CD4-positive, CD25-positive, alpha-beta regulatory T cell (primary cell): ENCODE data around the gene MTHFD1L. TPM values are rescaled to one million over a fixed set of nuclear protein-coding genes. Genes with fewer than 3 reads are reported as not detected.
"Not testable (repeated sequence)": the region's sequence is repeated elsewhere in the genome, so short reads cannot be mapped to it uniquely, and the experiment has no call there.

Source experiments
- ATAC-seq, 2 donors: fragments of 150-1000 bp; cut with Tn5 transposase; one replicate each; pipeline ENCODE4 v1.10.0; 2021; ENCODE audit warnings: low read depth in 2 of 2, moderate number of reproducible peaks in 2 of 2, moderate library complexity in 1 of 2
- DNase-seq, 3 donors: peaks; one replicate each; pipeline versions ENCODE4 v3.0.0 to v3.0.0-alpha.2; 2012 to 2022; ENCODE audit warnings: mixed read lengths in 1 of 3
- H3K27ac ChIP-seq: one replicate; pipeline ENCODE4 v1.7.0; 2013; ENCODE audit warnings: mild to moderate bottlenecking, low read length; ENCODE audit not compliant: insufficient read depth, poor library complexity, severe bottlenecking
- H3K27me3 ChIP-seq: one replicate; pipeline ENCODE4 v1.7.0; 2013; ENCODE audit warnings: low read length; ENCODE audit not compliant: control insufficient read depth, insufficient read depth
- H3K36me3 ChIP-seq: one replicate; pipeline ENCODE4 v1.7.0; 2013; ENCODE audit warnings: mild to moderate bottlenecking, low read length, moderate library complexity; ENCODE audit not compliant: control insufficient read depth, insufficient read depth
- H3K4me1 ChIP-seq: 2 replicates; pipeline ENCODE4 v1.7.0; 2013; ENCODE audit warnings: mild to moderate bottlenecking, low read length; ENCODE audit not compliant: insufficient read depth, control insufficient read depth, poor library complexity, severe bottlenecking
- H3K4me3 ChIP-seq: one replicate; pipeline ENCODE4 v1.7.0; 2013; ENCODE audit warnings: low read depth, mild to moderate bottlenecking, low read length, moderate library complexity
- H3K9me3 ChIP-seq, 2 experiments: 1 replicate in 1 of 2; 2 replicates in 1 of 2; pipeline ENCODE4 v1.7.0; 2013; ENCODE audit warnings: low read length in 2 of 2, mild to moderate bottlenecking in 1 of 2, moderate library complexity in 1 of 2; ENCODE audit not compliant: control insufficient read depth in 2 of 2
- H3K27ac Mint-ChIP-seq, 3 donors: one replicate each; pipeline ENCODE4 v1.8.0; 2020 to 2022; ENCODE audit warnings: mild to moderate bottlenecking in 3 of 3, mixed read lengths in 3 of 3, moderate library complexity in 2 of 3
- H3K27me3 Mint-ChIP-seq: one replicate; pipeline ENCODE4 v1.8.0; 2022; ENCODE audit warnings: mild to moderate bottlenecking, mixed read lengths
- H3K36me3 Mint-ChIP-seq: one replicate; pipeline ENCODE4 v1.8.0; 2020; ENCODE audit warnings: mixed read lengths
- H3K4me1 Mint-ChIP-seq, 4 donors: one replicate each; pipeline ENCODE4 v1.8.0; 2020 to 2022; ENCODE audit warnings: mixed read lengths in 4 of 4, mild to moderate bottlenecking in 1 of 4
- H3K4me3 Mint-ChIP-seq, 4 donors: one replicate each; pipeline ENCODE4 v1.8.0; 2020 to 2022; ENCODE audit warnings: mild to moderate bottlenecking in 4 of 4, mixed read lengths in 4 of 4, moderate library complexity in 3 of 4
- H3K9me3 Mint-ChIP-seq, 7 donors: one replicate each; pipeline ENCODE4 v1.8.0; 2020 to 2022; ENCODE audit warnings: mixed read lengths in 7 of 7, mild to moderate bottlenecking in 3 of 7, moderate library complexity in 2 of 7
- polyA plus RNA-seq, 4 donors: library from polyadenylated mRNA; unstranded; fragments of 300-500 nt; fragmentation: Illumina TruSeq; gene quantifications; one replicate each; pipeline ENCODE4 v1.2.3, GENCODE V29; 2021
- total RNA-seq: library from RNA; stranded (reverse); gene quantifications from one replicate; pipeline ENCODE4 v1.2.3, GENCODE V29; 2022

Gene MTHFD1L
- total RNA-seq (11.1 TPM), polyA plus RNA-seq (1 to 10 TPM; 2.0 to 4.3 (median 3.2) TPM)

DNA sequence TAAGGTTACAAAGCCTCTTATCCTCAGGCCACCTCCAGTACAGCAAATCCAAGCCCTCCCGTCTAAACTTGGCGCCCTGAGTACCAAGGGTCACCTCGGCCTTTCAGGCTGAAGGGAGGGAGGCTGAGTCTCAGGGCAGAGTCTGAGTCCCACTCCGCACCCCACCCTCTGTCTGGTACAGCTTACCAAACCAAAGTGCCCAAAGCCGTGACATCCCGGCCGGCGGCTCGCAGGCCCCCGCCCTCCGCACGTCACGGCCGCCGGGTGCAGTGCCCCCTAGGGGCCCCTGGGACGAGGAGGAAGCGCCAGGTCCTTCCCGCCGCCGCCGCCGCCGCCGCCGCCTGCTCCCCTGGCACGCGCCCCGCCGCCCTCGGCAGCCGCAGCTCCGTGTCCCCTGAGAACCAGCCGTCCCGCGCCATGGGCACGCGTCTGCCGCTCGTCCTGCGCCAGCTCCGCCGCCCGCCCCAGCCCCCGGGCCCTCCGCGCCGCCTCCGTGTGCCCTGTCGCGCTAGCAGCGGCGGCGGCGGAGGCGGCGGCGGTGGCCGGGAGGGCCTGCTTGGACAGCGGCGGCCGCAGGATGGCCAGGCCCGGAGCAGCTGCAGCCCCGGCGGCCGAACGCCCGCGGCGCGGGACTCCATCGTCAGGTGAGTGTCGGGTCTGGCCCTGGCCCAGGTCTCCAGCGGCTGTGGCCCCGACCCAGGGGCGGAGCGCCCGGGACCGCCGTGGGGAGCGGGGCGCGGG, at the start of gene MTHFD1L:
Gene MTHFD1L (plus strand): TSS at position 297 of the 741 bp plus-strand sequence. CDS start 121 bp downstream, at position 418.
- H3K27ac ChIP-seq, result peak within 1 kb of the TSS; percentile 51
- peaks cover 0 to 3% (median 0%) of the 10 kb centered on the region in 7 donors for H3K9me3 Mint-ChIP-seq
- DNase-seq (peak; percentile 44 to 82 (median 50)), ATAC-seq (peak; percentile 63 to 67)
- H3K4me3 Mint-ChIP-seq, result peak within 1 kb of the TSS; percentile 88 to 98 (median 92)
- H3K27me3 Mint-ChIP-seq, result peaks cover 7% of the 10 kb centered on the region
- peak within 1 kb of the TSS; percentile 73 for H3K4me3 ChIP-seq
- H3K27me3 ChIP-seq, result no peaks in the 10 kb centered on the region
- H3K9me3 ChIP-seq, result no peaks in the 10 kb centered on the region
- H3K4me1 Mint-ChIP-seq, result peaks cover 4 to 15% (median 5%) of the 10 kb centered on the region in 4 donors
- H3K36me3 Mint-ChIP-seq, result no peaks in the 10 kb centered on the region
- no peaks in the 10 kb centered on the region for H3K36me3 ChIP-seq
- H3K4me1 ChIP-seq, result peaks cover 12% of the 10 kb centered on the region
- H3K27ac Mint-ChIP-seq, result peak within 1 kb of the TSS in 2 of 3 donors; percentile 42 to 59

DNA sequence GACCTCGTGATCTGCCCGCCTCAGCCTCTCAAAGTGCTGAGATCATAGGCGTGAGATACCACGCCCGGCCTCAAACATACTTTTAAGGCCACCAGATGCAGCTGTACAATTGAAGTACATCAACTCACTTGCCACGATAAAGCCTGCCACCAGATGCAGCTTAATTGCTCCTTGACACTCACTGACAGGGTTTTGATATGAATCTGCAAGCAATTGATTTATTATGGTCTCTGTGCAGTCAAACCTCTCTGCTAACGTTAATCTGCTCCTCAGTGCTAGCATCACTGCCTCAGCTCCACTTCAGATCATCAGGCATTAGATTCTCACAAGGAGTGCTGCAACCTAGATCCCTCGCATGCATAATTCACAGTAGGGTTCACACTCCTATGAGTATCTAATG, 48.9 kb upstream of the MTHFD1L start:
- not testable (repeated sequence) for H3K4me1 ChIP-seq, H3K27ac Mint-ChIP-seq, H3K4me3 ChIP-seq, ATAC-seq, H3K9me3 ChIP-seq, H3K4me3 Mint-ChIP-seq, H3K36me3 Mint-ChIP-seq, H3K27me3 ChIP-seq, H3K27ac ChIP-seq, H3K4me1 Mint-ChIP-seq, H3K36me3 ChIP-seq, DNase-seq, H3K9me3 Mint-ChIP-seq, H3K27me3 Mint-ChIP-seq

DNA sequence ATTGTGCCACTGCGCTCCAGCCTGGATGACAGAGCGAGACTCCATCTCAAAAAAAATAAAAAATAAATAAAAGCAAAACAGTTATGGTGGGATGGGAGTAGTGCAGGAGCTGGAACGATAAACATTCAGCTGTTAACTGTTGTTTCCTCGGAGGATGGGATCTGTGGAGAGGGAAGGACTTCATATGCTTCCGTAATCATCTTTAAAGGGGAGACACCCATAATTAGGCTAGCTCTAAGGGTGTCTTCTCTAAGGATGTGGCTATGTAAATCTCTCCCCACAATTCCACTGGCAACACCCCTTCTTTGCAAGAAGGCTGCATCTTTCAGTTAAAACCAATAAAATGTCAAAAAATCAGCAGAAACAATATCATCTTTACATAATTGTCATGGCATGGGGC, 42.6 kb upstream of the MTHFD1L start:
- Mint-ChIP-seq H3K4me3 (no peak overlapping the region), H3K27me3 (no peaks in the 10 kb centered on the region), H3K27ac (no peak overlapping the region), H3K4me1 (no peaks in the 10 kb centered on the region), H3K9me3 (peaks cover 0 to 2% (median 0%) of the 10 kb centered on the region in 7 donors), H3K36me3 (no peaks in the 10 kb centered on the region)
- ATAC-seq, result no peak
- Histone ChIP-seq H3K27ac (no peak overlapping the region), H3K27me3 (no peaks in the 10 kb centered on the region), H3K9me3 (no peaks in the 10 kb centered on the region), H3K36me3 (no peaks in the 10 kb centered on the region), H3K4me3 (no peak overlapping the region), H3K4me1 (no peaks in the 10 kb centered on the region)
- no peak for DNase-seq

DNA sequence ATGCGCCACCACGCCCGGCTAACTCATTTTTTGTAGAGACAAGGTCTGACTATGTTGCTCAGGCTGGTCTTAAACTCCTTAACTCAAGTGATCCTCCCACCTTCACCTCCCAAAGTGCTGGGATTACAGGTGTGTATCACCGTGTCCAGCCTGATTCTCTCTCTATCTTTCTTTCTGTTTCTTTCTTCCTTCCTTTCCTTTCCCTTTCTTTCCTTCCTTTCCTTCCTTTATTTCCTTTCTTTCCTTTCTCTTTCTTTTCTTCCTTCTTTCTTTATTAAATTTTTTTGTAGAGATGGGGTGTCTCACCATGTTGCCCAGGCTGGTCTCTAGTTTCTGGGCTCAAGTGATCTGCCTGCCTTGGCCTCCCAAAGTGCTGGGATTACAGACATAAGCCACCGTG, 38.7 kb upstream of the MTHFD1L start:
- Mint-ChIP-seq H3K27ac (no peak overlapping the region), H3K9me3 (peaks cover 0 to 2% (median 0%) of the 10 kb centered on the region in 7 donors), H3K27me3 (no peaks in the 10 kb centered on the region), H3K4me3 (no peak overlapping the region), H3K36me3 (no peaks in the 10 kb centered on the region), H3K4me1 (no peaks in the 10 kb centered on the region)
- H3K27me3 ChIP-seq, result no peaks in the 10 kb centered on the region
- no peak for ATAC-seq
- DNase-seq, result no peak
- no peak overlapping the region for H3K4me3 ChIP-seq
- H3K9me3 ChIP-seq, result no peaks in the 10 kb centered on the region
- peaks cover 5% of the 10 kb centered on the region for H3K36me3 ChIP-seq
- no peaks in the 10 kb centered on the region for H3K4me1 ChIP-seq
- no peak overlapping the region for H3K27ac ChIP-seq

DNA sequence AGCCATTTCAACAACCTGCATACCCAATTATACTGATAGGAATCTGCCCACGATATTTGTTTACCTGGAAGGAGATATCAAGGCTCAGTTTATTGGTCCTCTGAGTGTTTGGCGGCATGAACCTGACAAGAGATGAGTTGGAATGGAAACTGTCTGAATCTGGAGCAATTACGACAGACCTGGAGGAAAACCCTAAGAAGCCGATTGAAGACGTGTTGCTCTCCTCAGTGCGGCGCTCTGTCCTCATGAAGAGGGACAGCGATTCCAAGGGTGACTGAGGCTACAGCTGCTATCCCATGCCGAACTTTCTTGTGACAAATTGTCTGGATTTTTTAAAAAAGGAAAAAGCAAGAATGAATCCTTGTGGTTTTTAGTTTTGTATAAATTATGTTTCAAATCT, 37.4 kb upstream of the MTHFD1L start:
- H3K4me3 ChIP-seq, ATAC-seq, H3K4me1 Mint-ChIP-seq, H3K9me3 Mint-ChIP-seq, H3K4me3 Mint-ChIP-seq, H3K27ac ChIP-seq, DNase-seq, H3K36me3 ChIP-seq, H3K4me1 ChIP-seq, H3K9me3 ChIP-seq, H3K27me3 ChIP-seq, H3K27me3 Mint-ChIP-seq, H3K27ac Mint-ChIP-seq, H3K36me3 Mint-ChIP-seq: not testable (repeated sequence)

DNA sequence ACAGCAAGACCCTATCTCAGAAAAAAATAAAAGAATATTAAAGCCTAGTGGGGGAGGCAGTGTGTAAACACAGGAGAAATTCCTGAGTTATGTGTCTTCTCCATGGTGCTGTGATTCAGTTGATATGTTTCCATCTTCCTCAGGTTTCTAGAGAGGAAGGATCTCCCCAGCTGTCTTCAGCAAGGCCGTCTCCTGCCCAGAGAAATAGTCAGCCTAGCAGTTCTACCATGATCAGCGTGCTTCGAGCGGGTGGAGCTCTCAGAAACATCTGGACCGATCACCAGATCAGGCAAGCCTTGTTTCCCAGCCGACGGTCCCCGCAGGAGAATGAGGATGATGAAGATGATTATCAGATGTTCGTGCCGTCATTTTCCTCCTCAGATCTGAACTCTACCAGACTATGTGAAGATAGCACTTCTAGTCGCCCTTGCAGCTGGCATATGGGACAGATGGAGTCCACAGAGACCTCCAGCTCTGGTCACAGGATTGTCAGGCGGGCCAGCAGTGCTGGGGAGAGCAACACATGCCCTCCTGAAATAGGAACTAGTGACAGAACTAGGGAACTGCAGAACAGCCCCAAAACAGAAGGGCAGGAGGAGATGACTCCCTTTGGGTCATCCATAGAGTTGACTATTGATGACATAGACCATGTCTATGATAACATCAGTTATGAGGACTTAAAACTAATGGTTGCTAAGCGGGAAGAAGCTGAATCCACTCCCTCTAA, 34.9 kb upstream of the MTHFD1L start:
- DNase-seq, result no peak

DNA sequence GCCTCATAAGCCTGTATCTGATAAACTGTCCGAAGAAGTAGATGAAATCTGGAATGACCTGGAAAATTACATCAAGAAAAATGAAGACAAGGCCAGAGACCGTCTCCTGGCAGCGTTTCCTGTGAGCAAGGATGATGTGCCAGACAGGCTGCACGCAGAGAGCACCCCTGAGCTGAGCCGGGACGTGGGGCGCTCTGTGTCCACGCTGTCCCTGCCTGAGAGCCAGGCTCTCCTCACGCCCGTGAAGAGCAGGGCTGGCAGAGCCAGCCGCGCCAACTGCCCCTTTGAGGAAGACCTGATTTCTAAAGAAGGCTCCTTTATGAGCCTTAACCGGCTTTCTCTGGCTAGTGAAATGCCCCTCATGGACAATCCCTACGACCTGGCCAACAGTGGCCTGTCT, 33.9 kb upstream of the MTHFD1L start:
- no peak for ATAC-seq
- Histone ChIP-seq H3K9me3 (no peaks in the 10 kb centered on the region), H3K27ac (no peak overlapping the region), H3K4me1 (no peaks in the 10 kb centered on the region), H3K36me3 (peaks cover 5% of the 10 kb centered on the region), H3K4me3 (no peak overlapping the region), H3K27me3 (no peaks in the 10 kb centered on the region)
- DNase-seq, result no peak
- H3K36me3 Mint-ChIP-seq, result peaks cover 4% of the 10 kb centered on the region
- H3K27ac Mint-ChIP-seq, result no peak overlapping the region
- H3K9me3 Mint-ChIP-seq, result no peaks in the 10 kb centered on the region
- H3K27me3 Mint-ChIP-seq, result no peaks in the 10 kb centered on the region
- no peaks in the 10 kb centered on the region for H3K4me1 Mint-ChIP-seq
- no peak overlapping the region for H3K4me3 Mint-ChIP-seq

More for the DNA sequence above, 34.9 kb upstream of the MTHFD1L start:
- no peaks in the 10 kb centered on the region for H3K4me1 ChIP-seq
- no peak overlapping the region for H3K27ac ChIP-seq
- Mint-ChIP-seq H3K4me3 (no peak overlapping the region), H3K27me3 (no peaks in the 10 kb centered on the region), H3K9me3 (no peaks in the 10 kb centered on the region), H3K36me3 (peaks cover 4% of the 10 kb centered on the region), H3K27ac (no peak overlapping the region), H3K4me1 (no peaks in the 10 kb centered on the region)
- ATAC-seq, result no peak
- H3K36me3 ChIP-seq, result peaks cover 5% of the 10 kb centered on the region
- no peak overlapping the region for H3K4me3 ChIP-seq
- no peaks in the 10 kb centered on the region for H3K27me3 ChIP-seq
- no peaks in the 10 kb centered on the region for H3K9me3 ChIP-seq
